GM13976 (cell line): Measurements from ENCODE around the gene ATAD3A.
"Not testable (repeated sequence)": the region's sequence is repeated elsewhere in the genome, so short reads cannot be mapped to it uniquely, and the experiment has no call there.

ENCODE experiments used
- DNase-seq: peaks from one replicate; pipeline ENCODE4 v3.0.0; 2012; ENCODE audit warnings: low spot score
- in situ Hi-C: fragments of 300-500 bp; cut with MboI; formaldehyde crosslinking; loops from one replicate; pipeline ENCODE4 v1.12.0; 2022; ENCODE audit warnings: low sequenced_read_pairs, mixed read lengths, inconsistent platforms; ENCODE audit not compliant: unreplicated experiment
- TF ChIP-seq, protein P1 (sequence below): IDR thresholded peaks from 2 replicates; pipeline ENCODE4 v1.5.1; 2012; ENCODE audit warnings: borderline replicate concordance, mild to moderate bottlenecking; ENCODE audit not compliant: insufficient read depth; ENCODE audit errors: extremely low read depth, missing control alignments, control extremely low read depth

ATAD3A gene

DNA sequence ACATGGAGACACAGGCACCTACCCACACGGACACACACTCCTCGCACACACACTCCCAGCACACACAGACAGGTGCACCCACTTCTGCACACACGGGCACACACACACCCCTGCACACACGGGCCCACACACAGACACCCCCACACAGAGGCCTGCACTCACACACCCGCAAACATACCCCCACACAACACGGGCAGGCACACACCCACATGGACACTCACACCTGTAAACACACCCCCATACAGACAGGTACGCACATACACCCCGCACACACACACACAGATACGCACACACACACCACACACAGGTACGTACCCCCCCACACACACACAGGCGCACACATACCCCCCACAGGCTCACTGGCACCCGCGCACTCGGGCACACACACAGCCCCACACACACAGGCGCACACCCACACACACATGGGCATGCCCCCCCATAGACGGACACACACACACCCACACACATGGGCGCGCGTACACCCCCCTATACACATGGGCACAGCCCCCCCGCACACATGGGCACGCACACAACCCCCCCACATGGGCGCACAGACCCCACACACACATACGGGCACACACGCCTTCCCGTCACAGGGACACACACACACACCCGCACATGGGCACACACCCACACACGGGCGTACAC is 6.1 kb downstream of the ATAD3A start:
- no peak for DNase-seq
- in situ Hi-C loops: no loop called here
- TF ChIP-seq, protein P1, sequence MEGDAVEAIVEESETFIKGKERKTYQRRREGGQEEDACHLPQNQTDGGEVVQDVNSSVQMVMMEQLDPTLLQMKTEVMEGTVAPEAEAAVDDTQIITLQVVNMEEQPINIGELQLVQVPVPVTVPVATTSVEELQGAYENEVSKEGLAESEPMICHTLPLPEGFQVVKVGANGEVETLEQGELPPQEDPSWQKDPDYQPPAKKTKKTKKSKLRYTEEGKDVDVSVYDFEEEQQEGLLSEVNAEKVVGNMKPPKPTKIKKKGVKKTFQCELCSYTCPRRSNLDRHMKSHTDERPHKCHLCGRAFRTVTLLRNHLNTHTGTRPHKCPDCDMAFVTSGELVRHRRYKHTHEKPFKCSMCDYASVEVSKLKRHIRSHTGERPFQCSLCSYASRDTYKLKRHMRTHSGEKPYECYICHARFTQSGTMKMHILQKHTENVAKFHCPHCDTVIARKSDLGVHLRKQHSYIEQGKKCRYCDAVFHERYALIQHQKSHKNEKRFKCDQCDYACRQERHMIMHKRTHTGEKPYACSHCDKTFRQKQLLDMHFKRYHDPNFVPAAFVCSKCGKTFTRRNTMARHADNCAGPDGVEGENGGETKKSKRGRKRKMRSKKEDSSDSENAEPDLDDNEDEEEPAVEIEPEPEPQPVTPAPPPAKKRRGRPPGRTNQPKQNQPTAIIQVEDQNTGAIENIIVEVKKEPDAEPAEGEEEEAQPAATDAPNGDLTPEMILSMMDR: no peak

DNA sequence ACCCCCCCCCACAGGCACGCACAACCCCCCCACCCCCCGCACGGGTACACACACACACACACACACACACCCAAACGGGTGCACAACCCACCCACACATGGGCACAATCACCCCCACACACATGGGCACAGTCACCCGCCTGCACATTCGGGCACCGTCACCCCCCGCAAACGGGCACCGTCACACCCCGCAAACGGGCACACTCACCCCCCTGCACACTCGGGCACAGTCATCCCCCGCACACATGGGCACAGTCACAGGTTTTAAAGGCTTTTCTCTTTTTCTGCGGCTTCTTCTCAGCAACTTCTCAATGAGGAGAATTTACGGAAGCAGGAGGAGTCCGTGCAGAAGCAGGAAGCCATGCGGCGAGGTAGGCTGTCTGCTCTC is 6.7 kb downstream of the ATAD3A start:
- in situ Hi-C loops, DNase-seq: not testable (repeated sequence)

DNA sequence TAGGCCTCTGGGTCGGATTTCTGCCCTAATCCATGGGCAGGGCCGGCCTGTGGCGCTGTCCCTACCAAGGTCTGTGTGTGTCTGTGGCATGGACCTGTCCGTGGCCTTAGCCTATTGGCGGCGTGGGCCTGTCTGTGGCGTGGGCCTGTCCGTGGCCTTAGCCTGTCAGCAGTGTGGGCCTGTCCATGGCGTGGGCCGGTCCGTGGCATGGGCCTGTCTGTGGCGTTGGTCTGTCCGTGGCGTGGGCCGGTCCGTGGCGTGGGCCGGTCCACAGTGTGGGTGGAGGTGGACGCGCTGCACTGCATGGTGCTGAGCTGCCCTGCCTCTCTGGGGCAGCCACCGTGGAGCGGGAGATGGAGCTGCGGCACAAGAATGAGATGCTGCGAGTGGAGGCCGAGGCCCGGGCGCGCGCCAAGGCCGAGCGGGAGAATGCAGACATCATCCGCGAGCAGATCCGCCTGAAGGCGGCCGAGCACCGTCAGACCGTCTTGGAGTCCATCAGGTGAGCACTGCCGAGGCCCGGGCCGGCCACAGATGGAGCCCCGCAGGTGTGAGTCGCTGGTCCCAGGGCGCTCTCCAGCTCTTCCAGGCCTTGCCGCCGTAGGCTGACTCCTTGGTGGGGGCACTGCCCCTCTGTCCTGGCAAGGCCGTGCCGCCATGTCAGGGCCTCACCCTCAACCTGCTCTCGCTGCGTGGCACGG is 8.0 kb downstream of the ATAD3A start:
- DNase-seq, in situ Hi-C loops: not testable (repeated sequence)

DNA sequence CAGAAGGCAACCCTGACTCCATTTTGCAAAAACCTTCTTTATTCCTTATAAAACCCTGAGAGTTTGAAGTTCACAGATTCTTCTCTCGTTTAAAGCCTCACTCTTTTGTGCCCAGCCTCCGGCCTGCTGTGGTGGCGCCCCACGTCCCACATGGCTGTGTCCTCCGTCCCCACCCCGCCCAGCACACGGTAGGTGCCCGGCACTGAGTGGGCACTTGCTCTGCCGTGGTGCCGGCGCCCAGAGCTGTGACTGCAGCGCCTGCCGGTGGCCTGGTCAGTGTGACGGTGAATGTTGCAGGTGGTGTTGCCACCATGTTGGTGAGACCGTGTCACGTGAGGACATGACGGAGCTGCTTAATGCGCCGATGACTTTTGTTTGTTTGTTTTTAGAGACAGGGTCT is 9.4 kb downstream of the ATAD3A start:
- in situ Hi-C loops: no loop called here
- no peak for DNase-seq
- TF ChIP-seq, protein P1: no peak

DNA sequence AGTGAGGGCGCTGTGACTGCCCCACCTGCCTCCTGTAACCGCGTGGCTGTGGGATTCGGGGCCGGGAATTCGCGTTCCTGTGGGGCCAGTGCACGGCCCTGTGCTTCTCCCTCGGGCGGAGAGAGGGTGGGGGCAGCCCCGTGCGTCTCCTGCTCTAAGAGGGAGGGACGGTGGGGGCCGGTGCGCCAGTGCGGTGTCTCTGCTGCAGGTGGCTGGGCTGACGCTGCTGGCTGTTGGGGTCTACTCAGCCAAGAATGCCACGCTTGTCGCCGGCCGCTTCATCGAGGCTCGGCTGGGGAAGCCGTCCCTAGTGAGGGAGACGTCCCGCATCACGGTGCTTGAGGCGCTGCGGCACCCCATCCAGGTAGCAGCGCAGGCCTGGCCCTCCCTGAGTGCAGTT is 10.6 kb downstream of the ATAD3A start:
- DNase-seq, in situ Hi-C loops: not testable (repeated sequence)

DNA sequence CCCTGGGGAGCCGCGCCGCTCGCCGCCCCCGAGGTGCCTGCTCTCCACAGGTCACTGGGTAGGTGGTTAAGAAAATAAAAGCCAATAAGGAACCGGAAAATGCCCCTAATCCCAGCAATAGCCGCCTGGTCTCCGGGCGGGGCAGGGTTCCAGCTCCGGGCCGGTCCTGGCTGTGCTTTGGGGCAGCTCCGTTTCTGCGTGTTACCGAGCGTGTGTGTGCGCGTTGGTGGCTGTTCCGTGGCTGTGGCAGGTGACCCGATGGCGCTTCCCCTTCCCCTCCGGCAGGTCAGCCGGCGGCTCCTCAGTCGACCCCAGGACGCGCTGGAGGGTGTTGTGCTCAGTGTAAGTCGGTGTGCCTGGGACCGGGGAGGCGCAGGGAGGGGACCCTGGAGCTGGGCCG is 11.3 kb downstream of the ATAD3A start:
- in situ Hi-C loops: not testable (repeated sequence)

DNA sequence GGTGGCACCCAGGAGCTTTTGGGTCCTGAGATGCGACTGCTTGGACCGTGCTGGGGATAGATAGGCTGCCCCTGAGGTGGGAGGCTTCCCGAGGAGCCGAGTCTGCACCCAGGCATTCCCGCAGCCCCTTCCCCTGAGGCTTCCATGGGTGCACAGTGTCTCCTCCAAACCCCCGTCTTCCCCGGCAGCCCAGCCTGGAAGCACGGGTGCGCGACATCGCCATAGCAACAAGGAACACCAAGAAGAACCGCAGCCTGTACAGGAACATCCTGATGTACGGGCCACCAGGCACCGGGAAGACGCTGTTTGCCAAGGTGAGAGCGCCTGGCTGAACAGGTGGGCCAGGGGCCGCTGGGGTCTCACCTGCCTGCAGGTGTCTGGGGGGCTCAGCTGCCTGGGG is 11.7 kb downstream of the ATAD3A start:
- in situ Hi-C loops, DNase-seq: not testable (repeated sequence)

More for the DNA sequence above, 11.3 kb downstream of the ATAD3A start:
- not testable (repeated sequence) for DNase-seq

DNA sequence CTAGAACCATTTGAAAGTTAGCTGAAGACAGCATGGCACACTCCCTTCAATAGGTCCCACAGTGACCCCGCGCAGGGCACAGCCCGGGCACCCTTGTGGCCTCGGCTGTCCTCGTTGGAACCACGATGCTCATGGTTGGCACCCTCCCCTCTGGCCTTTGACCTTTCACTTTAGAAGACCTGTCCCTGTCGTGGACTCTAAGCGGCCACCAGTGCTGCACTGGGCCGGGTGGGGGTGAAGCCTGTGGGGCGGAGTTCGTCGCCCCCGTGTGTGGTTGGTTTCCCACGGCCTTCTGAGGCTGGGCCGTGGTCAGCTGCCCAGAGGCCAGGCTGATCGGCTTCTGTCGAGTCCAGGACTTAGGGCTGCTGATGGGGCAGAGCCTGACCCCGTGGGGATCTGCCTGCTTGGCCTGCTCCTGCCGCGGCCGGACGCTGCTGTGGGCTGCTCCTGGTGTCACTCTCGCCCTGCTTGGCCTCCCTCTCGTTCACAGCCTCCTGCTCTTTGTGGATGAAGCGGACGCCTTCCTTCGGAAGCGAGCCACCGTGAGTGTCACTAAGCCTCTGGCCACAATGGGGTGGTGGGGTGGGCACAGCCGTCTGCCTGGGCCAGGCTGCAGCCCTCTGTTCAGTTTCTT is 12.9 kb downstream of the ATAD3A start:
- in situ Hi-C loops, DNase-seq: not testable (repeated sequence)

DNA sequence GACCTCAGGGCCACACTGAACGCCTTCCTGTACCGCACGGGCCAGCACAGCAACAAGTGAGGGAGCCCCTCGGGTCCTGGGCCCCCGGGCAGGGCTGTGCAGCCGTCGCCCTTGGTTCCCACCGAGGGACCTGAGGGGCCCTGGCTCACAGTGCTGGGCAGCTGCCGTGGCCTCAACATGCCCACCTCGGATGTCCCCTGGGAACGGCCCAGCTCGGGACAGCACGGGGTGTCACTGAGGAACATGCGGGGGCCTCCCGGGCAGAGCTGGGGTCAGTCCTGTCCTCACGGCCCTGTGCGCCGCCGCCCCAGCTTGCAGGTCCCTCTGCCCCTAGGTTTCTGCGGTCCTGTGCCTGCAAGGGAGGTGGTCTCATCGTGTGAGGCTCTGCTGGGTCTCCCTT is 14.5 kb downstream of the ATAD3A start:
- DNase-seq, in situ Hi-C loops: not testable (repeated sequence)

DNA sequence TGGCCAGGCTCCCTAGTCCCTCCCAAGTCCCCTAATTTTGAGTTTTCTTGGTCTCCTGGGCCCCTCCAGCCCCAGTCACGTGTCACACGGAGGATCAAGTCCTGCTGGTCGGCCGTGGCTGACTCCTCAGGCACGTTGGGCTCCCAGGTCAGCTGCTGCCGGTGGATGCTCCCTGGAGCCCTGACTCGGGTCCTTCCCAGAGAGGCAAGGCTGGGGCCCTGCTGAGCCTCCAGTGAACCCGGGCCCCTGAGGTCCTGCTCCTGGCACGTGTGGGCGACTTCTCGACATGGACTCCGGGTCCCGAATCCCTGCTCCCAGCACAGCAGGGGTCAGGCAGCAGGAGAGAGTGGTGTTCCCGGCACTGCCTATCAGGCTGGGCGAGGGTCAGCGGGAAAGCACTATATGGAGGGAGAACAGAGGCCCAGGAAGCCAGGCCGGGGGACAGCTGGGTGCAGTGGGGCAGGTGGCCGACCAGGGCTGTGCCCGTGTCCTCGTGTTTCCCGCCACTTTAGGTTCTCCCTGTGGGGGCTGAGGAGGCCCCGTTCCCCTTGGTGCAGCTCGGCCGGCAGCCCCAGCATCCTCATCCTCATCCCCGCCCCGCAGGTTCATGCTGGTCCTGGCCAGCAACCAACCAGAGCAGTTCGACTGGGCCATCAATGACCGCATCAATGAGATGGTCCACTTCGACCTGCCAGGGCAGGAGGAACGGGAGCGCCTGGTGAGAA is 15.3 kb downstream of the ATAD3A start:
- no peak for DNase-seq
- in situ Hi-C loops: no loop called here
- TF ChIP-seq, protein P1: no peak
